Ovary (tissue), 3 donors: ENCODE measurements around the gene ANKH.

Source experiments
- CTCF ChIP-seq, 3 donors: fragments of 450-650 bp in 2 of 3; fragments of 200-600 bp in 1 of 3; IDR thresholded peaks; one replicate each; pipeline versions ENCODE4 v1.5.1 to v1.8.0; 2016 to 2022; ENCODE audit warnings: antibody characterized with exemption in 3 of 3, mild to moderate bottlenecking in 1 of 3
- EP300 ChIP-seq: sonication (generic); formaldehyde crosslinking; IDR thresholded peaks from one replicate; pipeline ENCODE4 v1.6.1; 2017; ENCODE audit warnings: antibody characterized with exemption
- POLR2A ChIP-seq: fragments of 450-650 bp; IDR thresholded peaks from one replicate; pipeline ENCODE4 v1.6.1; 2017; ENCODE audit warnings: antibody characterized with exemption, mild to moderate bottlenecking, moderate library complexity
- donor health status: DM: no; HTN: no; CAD: no.

DNA sequence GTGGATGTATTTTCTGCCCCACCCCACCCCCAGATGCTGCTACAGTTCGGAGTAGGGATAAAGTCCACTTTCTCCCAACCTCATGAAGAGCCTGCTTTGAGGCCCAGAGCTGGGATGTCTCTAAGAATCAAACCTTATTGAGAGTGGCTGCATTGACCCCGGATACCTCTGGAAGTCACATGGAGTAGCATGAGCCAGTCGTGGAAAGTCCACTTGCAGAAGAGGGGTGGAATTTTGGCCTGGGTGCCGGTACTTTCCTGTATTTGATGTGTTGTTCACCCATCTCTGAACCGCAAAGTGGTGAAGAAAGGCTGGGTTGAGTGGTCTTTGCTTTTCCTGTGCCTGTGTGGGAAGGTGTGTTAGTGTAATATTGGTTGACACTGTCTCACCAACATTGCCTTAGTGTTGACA lies 203.4 kb downstream of the ANKH start:
- TF ChIP-seq CTCF (IDR thresholded peaks at IDR 0.05) (no peak), POLR2A (no peak), EP300 (no peak)
